Liver (tissue), 9 donors: ENCODE measurements around the gene PSMD5. TPM values are rescaled to one million over a fixed set of nuclear protein-coding genes. Genes with fewer than 3 reads are reported as not detected.

Source experiments
- DNase-seq: peaks from one replicate; pipeline ENCODE4 v3.0.0-alpha.2; 2017; ENCODE audit warnings: low spot score
- H3K27ac ChIP-seq, 2 donors: one replicate each; pipeline ENCODE4 v1.7.0; 2013; ENCODE audit warnings: inconsistent platforms in 2 of 2, low read length in 2 of 2, control low read depth in 1 of 2, low read depth in 1 of 2, mild to moderate bottlenecking in 1 of 2
- H3K27me3 ChIP-seq, 4 donors: one replicate each; pipeline versions ENCODE4 v1.6.1 to v1.7.0; 2013; ENCODE audit warnings: low read length in 3 of 4, inconsistent platforms in 1 of 4, mild to moderate bottlenecking in 1 of 4, moderate library complexity in 1 of 4; ENCODE audit not compliant: control insufficient read depth in 4 of 4, insufficient read depth in 4 of 4
- H3K36me3 ChIP-seq, 4 donors: one replicate each; pipeline versions ENCODE4 v1.6.1 to v1.7.0; 2013; ENCODE audit warnings: low read length in 3 of 4, mild to moderate bottlenecking in 3 of 4, low read depth in 1 of 4, moderate library complexity in 1 of 4; ENCODE audit not compliant: control insufficient read depth in 4 of 4, insufficient read depth in 3 of 4
- H3K4me1 ChIP-seq, 4 donors: one replicate each; pipeline versions ENCODE4 v1.6.1 to v1.7.0; 2013; ENCODE audit warnings: low read length in 3 of 4, mild to moderate bottlenecking in 3 of 4, moderate library complexity in 1 of 4; ENCODE audit not compliant: control insufficient read depth in 4 of 4, insufficient read depth in 4 of 4
- H3K4me3 ChIP-seq, 3 donors: one replicate each; pipeline versions ENCODE4 v1.6.1 to v1.7.0; 2013; ENCODE audit warnings: low read length in 3 of 3, control low read depth in 1 of 3, low read depth in 1 of 3, mild to moderate bottlenecking in 1 of 3
- H3K9ac ChIP-seq, 2 donors: one replicate each; pipeline ENCODE4 v1.7.0; 2013; ENCODE audit warnings: low read length in 2 of 2, mild to moderate bottlenecking in 2 of 2, moderate library complexity in 2 of 2, control low read depth in 1 of 2, low read depth in 1 of 2
- H3K9me3 ChIP-seq, 4 donors: one replicate each; pipeline versions ENCODE4 v1.6.1 to v1.7.0; 2013; ENCODE audit warnings: low read length in 3 of 4; ENCODE audit not compliant: control insufficient read depth in 4 of 4
- ATF3 ChIP-seq: IDR thresholded peaks from 2 replicates; pipeline ENCODE4 v1.6.1; 2016; ENCODE audit warnings: antibody characterized with exemption
- EGR1 ChIP-seq, 2 donors: IDR thresholded peaks; 2 replicates each; pipeline ENCODE4 v1.6.1; 2016 to 2018; ENCODE audit warnings: antibody characterized with exemption in 2 of 2, low read depth in 2 of 2
- FOXA1 ChIP-seq: IDR thresholded peaks from 2 replicates; pipeline ENCODE4 v1.6.1; 2016; ENCODE audit warnings: antibody characterized with exemption
- FOXA2 ChIP-seq: IDR thresholded peaks from 2 replicates; pipeline ENCODE4 v1.6.1; 2016; ENCODE audit warnings: antibody characterized with exemption
- GABPA ChIP-seq, 2 donors: IDR thresholded peaks in 1 of 2; conservative IDR thresholded peaks in 1 of 2; 2 replicates each; pipeline ENCODE4 v1.6.1; 2016; ENCODE audit warnings: antibody characterized with exemption in 2 of 2, mild to moderate bottlenecking in 1 of 2, moderate library complexity in 1 of 2
- HNF4A ChIP-seq, 2 donors: conservative IDR thresholded peaks; 2 replicates each; pipeline ENCODE4 v1.6.1; 2016; ENCODE audit warnings: antibody characterized with exemption in 2 of 2, mild to moderate bottlenecking in 2 of 2
- HNF4G ChIP-seq: IDR thresholded peaks from 2 replicates; pipeline ENCODE4 v1.6.1; 2016; ENCODE audit warnings: antibody characterized with exemption
- JUND ChIP-seq, 2 donors: IDR thresholded peaks; 2 replicates each; pipeline ENCODE4 v1.6.1; 2016; ENCODE audit warnings: antibody characterized with exemption in 2 of 2
- MAX ChIP-seq: IDR thresholded peaks from 2 replicates; pipeline ENCODE4 v1.6.1; 2016; ENCODE audit warnings: antibody characterized with exemption
- NR2F2 ChIP-seq: IDR thresholded peaks from 2 replicates; pipeline ENCODE4 v1.6.1; 2016; ENCODE audit warnings: antibody characterized with exemption
- RAD21 ChIP-seq, 2 donors: IDR thresholded peaks; 2 replicates each; pipeline ENCODE4 v1.6.1; 2016; ENCODE audit warnings: antibody characterized with exemption in 2 of 2, mild to moderate bottlenecking in 2 of 2
- REST ChIP-seq: IDR thresholded peaks from 2 replicates; pipeline ENCODE4 v1.6.1; 2016; ENCODE audit warnings: antibody characterized with exemption, mild to moderate bottlenecking
- RXRA ChIP-seq, 2 donors: IDR thresholded peaks; 2 replicates each; pipeline ENCODE4 v1.6.1; 2017 to 2018; ENCODE audit warnings: antibody characterized with exemption in 2 of 2, mild to moderate bottlenecking in 1 of 2
- SP1 ChIP-seq: IDR thresholded peaks from 2 replicates; pipeline ENCODE4 v1.6.1; 2018; ENCODE audit warnings: antibody characterized with exemption, mild to moderate bottlenecking
- TAF1 ChIP-seq: conservative IDR thresholded peaks from 2 replicates; pipeline ENCODE4 v1.6.1; 2016; ENCODE audit warnings: antibody characterized with exemption, mild to moderate bottlenecking
- YY1 ChIP-seq: IDR thresholded peaks from 2 replicates; pipeline ENCODE4 v1.6.1; 2016; ENCODE audit warnings: antibody characterized with exemption, mild to moderate bottlenecking
- ZBTB33 ChIP-seq: IDR thresholded peaks from 2 replicates; pipeline ENCODE4 v1.6.1; 2016; ENCODE audit warnings: antibody characterized with exemption
- WGBS: extraction: QIAGEN DNeasy Blood & Tissue Kit; methylation state at CpG from one replicate; pipeline ENCODE4 v1.1.7; 2013; 5-methylcytosine and 5-hydroxymethylcytosine counted together
- polyA plus RNA-seq, 2 donors: library from polyadenylated mRNA; stranded (reverse) in 1 of 2; unstranded in 1 of 2; fragments of 200-250 nt in 1 of 2; fragments of >200 nt in 1 of 2; fragmentation: Nextera tagmentation in 1 of 2; extraction: Ambion mirVana in 1 of 2; gene quantifications; one replicate each; pipeline versions ENCODE4 v1.2.1 to v1.2.3, GENCODE V29; 2013 to 2015
- total RNA-seq, 2 donors: library from RNA; depleted of rRNA; stranded (reverse); fragments of >200 nt; gene quantifications; one replicate each; pipeline ENCODE4 v1.2.3, GENCODE V29; 2014
- donor health status: healthy.
- donor health status: healthy.
- donor health status: healthy.
- donor health status: healthy.
- donor health status: healthy.

PSMD5 gene
- total and polyA plus RNA-seq, 4 donors: 10.9 to 19.1 (median 16.0) TPM

- peak; percentile 79 for TF ChIP-seq ZBTB33
- TF ChIP-seq TAF1: no peak
- peak; percentile 87 to 91 for TF ChIP-seq RXRA (IDR thresholded peaks at IDR 0.05)
- peak; percentile 49 to 89 for TF ChIP-seq EGR1 (IDR thresholded peaks at IDR 0.05; ENCODE audit: low read depth in 2 of 2)
- peak; percentile 99 for TF ChIP-seq FOXA1
- peak; percentile 63 to 75 for TF ChIP-seq JUND (IDR thresholded peaks at IDR 0.05)
- TF ChIP-seq ATF3: peak; percentile 52
- peak; percentile 29 to 44 for TF ChIP-seq RAD21 (IDR thresholded peaks at IDR 0.05)
- no peak for TF ChIP-seq HNF4G
- peak; percentile 77 for TF ChIP-seq MAX
Observed at GRCh38 chr9:120778758-120779157, 64.0 kb downstream of the PSMD5 start (continued).

GRCh38 chr9:120777229-120777628, 65.5 kb downstream of the PSMD5 start:
- WGBS: 96% methylated on average over 5 of the region's 5 CpGs

More at GRCh38 chr9:120777229-120777628, 65.5 kb downstream of the PSMD5 start:
- peaks cover 0 to 12% (median 9%) of the 10 kb centered on the region in 4 donors for H3K36me3 ChIP-seq
- H3K4me3 ChIP-seq: no peak overlapping the region
- no peak for DNase-seq
- no peaks in the 10 kb centered on the region for H3K27me3 ChIP-seq
- H3K27ac ChIP-seq: no peak overlapping the region
- no peaks in the 10 kb centered on the region for H3K9me3 ChIP-seq
- TF ChIP-seq REST (no peak), MAX (no peak), YY1 (no peak), HNF4A (conservative IDR thresholded peaks at IDR 0.05) (no peak), SP1 (no peak), ATF3 (no peak), NR2F2 (no peak), HNF4G (no peak), GABPA (IDR thresholded peaks at IDR 0.05 in 1 of 2, conservative IDR thresholded peaks at IDR 0.05 in 1 of 2) (no peak), FOXA2 (no peak)
- H3K4me1 ChIP-seq: peaks cover 11 to 49% (median 38%) of the 10 kb centered on the region in 4 donors
- H3K9ac ChIP-seq: no peak overlapping the region
